ENCODE data around the gene TBCA. TPM values are rescaled to one million over a fixed set of nuclear protein-coding genes. Genes with fewer than 3 reads are reported as not detected.

Gene TBCA
- total RNA-seq, 1 experiment from 2014 or later = 317 TPM

DNA sequence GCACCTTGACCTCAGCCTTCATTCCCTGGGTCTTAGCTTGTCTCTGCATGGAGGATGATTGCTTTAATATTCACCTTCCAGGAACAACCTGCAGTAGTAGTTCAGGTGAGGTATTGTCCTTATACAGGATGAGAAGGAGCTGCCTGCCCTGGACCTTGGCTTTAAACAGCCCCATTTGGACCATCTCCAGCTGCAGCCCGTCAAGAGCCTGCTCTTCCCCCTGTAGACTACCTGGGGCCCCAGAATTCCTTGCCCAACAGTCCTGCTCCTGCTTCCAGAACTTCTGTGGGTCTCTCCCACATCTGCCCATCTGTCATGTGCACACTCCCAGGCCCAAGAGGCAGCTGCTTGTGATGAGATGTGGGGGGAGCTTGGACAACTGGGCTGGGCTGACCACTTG lies 125.5 kb downstream of the TBCA start:
- no peaks in the 10 kb centered on the region for H3K9me3 ChIP-seq (ENCODE audit: control insufficient read depth in 1 of 2, insufficient read depth in 1 of 2, low read depth in 1 of 2, low read length in 2 of 2)
- intact Hi-C loops (cut with micrococcal nuclease) = no loop called here
- ATAC-seq (no peak), DNase-seq (ENCODE audit: low read depth, low spot score) (no peak)
- ChIA-PET POLR2A (no interaction called here), RAD21 (ENCODE audit: low non-redundant PET in 1 of 2, low total read pairs in 2 of 2, uncharacterized antibody in 2 of 2, unreplicated experiment in 2 of 2) (no interaction called here), CTCF (no interaction called here)
- H3K9ac ChIP-seq (ENCODE audit: low read length) = no peak overlapping the region
- H3K79me2 ChIP-seq (ENCODE audit: insufficient read depth, low read length) = no peaks in the 10 kb centered on the region
- TF ChIP-seq, protein P1, sequence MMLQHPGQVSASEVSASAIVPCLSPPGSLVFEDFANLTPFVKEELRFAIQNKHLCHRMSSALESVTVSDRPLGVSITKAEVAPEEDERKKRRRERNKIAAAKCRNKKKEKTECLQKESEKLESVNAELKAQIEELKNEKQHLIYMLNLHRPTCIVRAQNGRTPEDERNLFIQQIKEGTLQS (IDR thresholded peaks at IDR 0.05) = no peak
- no peak for TF ChIP-seq POLR2AphosphoS5 (IDR thresholded peaks at IDR 0.05; ENCODE audit: low read depth, low read length)
- TF ChIP-seq POLR2A (IDR thresholded peaks at IDR 0.05; ENCODE audit: borderline replicate concordance, extremely low read depth, insufficient read depth, insufficient read length) = no peak
- TF ChIP-seq JUND (IDR thresholded peaks at IDR 0.05) = no peak
- no peak for TF ChIP-seq ZFX (IDR thresholded peaks at IDR 0.05)
- no peak for TF ChIP-seq EGR1 (IDR thresholded peaks at IDR 0.05; ENCODE audit: low read depth)
- TF ChIP-seq SRF (IDR thresholded peaks at IDR 0.05; ENCODE audit: low read depth) = no peak
- TF ChIP-seq RAD21 (IDR thresholded peaks at IDR 0.05; ENCODE audit: low read depth) = no peak
- no peak for TF ChIP-seq TCF7L2 (IDR thresholded peaks at IDR 0.05; ENCODE audit: borderline replicate concordance, extremely low read depth, insufficient read depth, insufficient read length)
- TF ChIP-seq, protein P2, sequence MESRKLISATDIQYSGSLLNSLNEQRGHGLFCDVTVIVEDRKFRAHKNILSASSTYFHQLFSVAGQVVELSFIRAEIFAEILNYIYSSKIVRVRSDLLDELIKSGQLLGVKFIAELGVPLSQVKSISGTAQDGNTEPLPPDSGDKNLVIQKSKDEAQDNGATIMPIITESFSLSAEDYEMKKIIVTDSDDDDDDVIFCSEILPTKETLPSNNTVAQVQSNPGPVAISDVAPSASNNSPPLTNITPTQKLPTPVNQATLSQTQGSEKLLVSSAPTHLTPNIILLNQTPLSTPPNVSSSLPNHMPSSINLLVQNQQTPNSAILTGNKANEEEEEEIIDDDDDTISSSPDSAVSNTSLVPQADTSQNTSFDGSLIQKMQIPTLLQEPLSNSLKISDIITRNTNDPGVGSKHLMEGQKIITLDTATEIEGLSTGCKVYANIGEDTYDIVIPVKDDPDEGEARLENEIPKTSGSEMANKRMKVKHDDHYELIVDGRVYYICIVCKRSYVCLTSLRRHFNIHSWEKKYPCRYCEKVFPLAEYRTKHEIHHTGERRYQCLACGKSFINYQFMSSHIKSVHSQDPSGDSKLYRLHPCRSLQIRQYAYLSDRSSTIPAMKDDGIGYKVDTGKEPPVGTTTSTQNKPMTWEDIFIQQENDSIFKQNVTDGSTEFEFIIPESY (IDR thresholded peaks at IDR 0.05; ENCODE audit: extremely low read depth, insufficient replicate concordance, low read length) = no peak
- TF ChIP-seq SP1 (IDR thresholded peaks at IDR 0.05; ENCODE audit: low read depth) = no peak
- peaks cover 0 to 4% of the 10 kb centered on the region in 2 experiments; a peak in 1 of 4 replicates for H3K4me1 ChIP-seq (ENCODE audit: control insufficient read depth in 1 of 2, insufficient read depth in 2 of 2, low read length in 2 of 2)
- no peak overlapping the region for H3K4me2 ChIP-seq (ENCODE audit: low read length)
- no peaks in the 10 kb centered on the region for H3K36me3 ChIP-seq (ENCODE audit: control insufficient read depth in 1 of 2, insufficient read depth in 2 of 2, low read length in 2 of 2)
- H3K27ac ChIP-seq (ENCODE audit: low read depth, low read length) = no peak overlapping the region
- BruUV-seq (replicated peaks) = no TSS peak
- H4K20me1 ChIP-seq (ENCODE audit: insufficient read depth) = no peaks in the 10 kb centered on the region
- H3K9me2 ChIP-seq (ENCODE audit: insufficient read depth) = no peaks in the 10 kb centered on the region
- H3K4me3 ChIP-seq (replicated peaks in 1 of 2; ENCODE audit: low read depth in 1 of 2, low read length in 2 of 2) = no peak overlapping the region
- no peak overlapping the region for H2AFZ ChIP-seq (ENCODE audit: low read depth, low read length, poor library complexity, severe bottlenecking)
- no peaks in the 10 kb centered on the region for H3K27me3 ChIP-seq (ENCODE audit: insufficient read depth, low read length)

Data from HCT116 (cell line).